BLaER1 (cell line): ENCODE measurements around the gene WBP2.

Experiments
- H3K27ac ChIP-seq: shearing (Covaris generic); formaldehyde crosslinking; 2 replicates; pipeline ENCODE4 v1.8.1; 2022
- H3K27me3 ChIP-seq: shearing (Covaris generic); formaldehyde crosslinking; 2 replicates; pipeline ENCODE4 v1.8.1; 2022
- H3K36me3 ChIP-seq: shearing (Covaris generic); formaldehyde crosslinking; 2 replicates; pipeline ENCODE4 v1.8.1; 2022
- H3K4me1 ChIP-seq: shearing (Covaris generic); formaldehyde crosslinking; 2 replicates; pipeline ENCODE4 v1.8.1; 2022
- H3K4me2 ChIP-seq: shearing (Covaris generic); formaldehyde crosslinking; 2 replicates; pipeline ENCODE4 v1.8.1; 2022
- H3K4me3 ChIP-seq: shearing (Covaris generic); formaldehyde crosslinking; 2 replicates; pipeline ENCODE4 v1.8.1; 2022
- H3K9ac ChIP-seq: shearing (Covaris generic); formaldehyde crosslinking; 2 replicates; pipeline ENCODE4 v1.8.1; 2022
- H3K9me3 ChIP-seq: shearing (Covaris generic); formaldehyde crosslinking; 2 replicates; pipeline ENCODE4 v1.8.1; 2022
- H4K20me1 ChIP-seq: shearing (Covaris generic); formaldehyde crosslinking; 2 replicates; pipeline ENCODE4 v1.8.1; 2022
- Cebpa-rat ChIP-seq: shearing (Covaris generic); IDR thresholded peaks from 2 replicates; pipeline ENCODE4 v1.8.1; 2022

The WBP2 gene

GRCh38 chr17:75824666-75825065, 30.5 kb downstream of the WBP2 start:
- Histone ChIP-seq H3K9ac (no peak overlapping the region), H3K4me3 (no peak overlapping the region), H3K4me2 (no peak overlapping the region), H3K9me3 (no peaks in the 10 kb centered on the region), H3K4me1 (peaks cover 46% of the 10 kb centered on the region), H3K36me3 (peaks cover 90% of the 10 kb centered on the region), H4K20me1 (peaks cover 64% of the 10 kb centered on the region), H3K27ac (peak overlapping the region; percentile 49; the same call in 1 of the 2 replicates), H3K27me3 (no peaks in the 10 kb centered on the region)
- no peak for TF ChIP-seq Cebpa-rat

- Histone ChIP-seq H3K9ac (no peak overlapping the region), H3K27me3 (no peaks in the 10 kb centered on the region), H3K9me3 (no peaks in the 10 kb centered on the region), H3K4me1 (peaks cover 44% of the 10 kb centered on the region), H4K20me1 (peaks cover 64% of the 10 kb centered on the region), H3K27ac (no peak overlapping the region), H3K4me3 (no peak overlapping the region), H3K4me2 (no peak overlapping the region), H3K36me3 (peaks cover 89% of the 10 kb centered on the region)
- no peak for TF ChIP-seq Cebpa-rat
Measured at GRCh38 chr17:75824050-75824552, 31.0 kb downstream of the WBP2 start.

GRCh38 chr17:75823257-75824041, 31.7 kb downstream of the WBP2 start:
- Histone ChIP-seq H3K9me3 (no peaks in the 10 kb centered on the region), H4K20me1 (peaks cover 60% of the 10 kb centered on the region), H3K27me3 (no peaks in the 10 kb centered on the region), H3K9ac (0 out of 2 replicates have a peak overlapping the region, but pooled peaks have one; percentile 10), H3K4me1 (peaks cover 37% of the 10 kb centered on the region), H3K4me2 (no peak overlapping the region), H3K27ac (no peak overlapping the region), H3K4me3 (no peak overlapping the region), H3K36me3 (peaks cover 89% of the 10 kb centered on the region)
- TF ChIP-seq Cebpa-rat = no peak

- Histone ChIP-seq H3K4me2 (no peak overlapping the region), H3K36me3 (peaks cover 89% of the 10 kb centered on the region), H3K9me3 (no peaks in the 10 kb centered on the region), H3K9ac (0 out of 2 replicates have a peak overlapping the region, but pooled peaks have one; percentile 10), H3K27me3 (no peaks in the 10 kb centered on the region), H3K4me1 (peaks cover 31% of the 10 kb centered on the region), H3K27ac (0 out of 2 replicates have a peak overlapping the region, but pooled peaks have one; percentile 41), H4K20me1 (peaks cover 58% of the 10 kb centered on the region), H3K4me3 (no peak overlapping the region)
- TF ChIP-seq Cebpa-rat = no peak
Measured at GRCh38 chr17:75822800-75823166, 32.4 kb downstream of the WBP2 start.

- peak overlapping the region; percentile 55; the same call in 1 of the 2 replicates for H3K9ac ChIP-seq
- no peaks in the 10 kb centered on the region for H3K27me3 ChIP-seq
- peaks cover 57% of the 10 kb centered on the region for H4K20me1 ChIP-seq
- no peaks in the 10 kb centered on the region for H3K9me3 ChIP-seq
- H3K4me3 ChIP-seq = no peak overlapping the region
- no peak overlapping the region for H3K4me2 ChIP-seq
- 0 out of 2 replicates have a peak overlapping the region, but pooled peaks have one; percentile 41 for H3K27ac ChIP-seq
- TF ChIP-seq Cebpa-rat = no peak
- H3K36me3 ChIP-seq = peaks cover 89% of the 10 kb centered on the region
- peaks cover 26% of the 10 kb centered on the region for H3K4me1 ChIP-seq
Measured at GRCh38 chr17:75822119-75822799, 32.9 kb downstream of the WBP2 start.

- peaks cover 94% of the 10 kb centered on the region for H3K36me3 ChIP-seq
Measured at GRCh38 chr17:75821552-75821951, 33.6 kb downstream of the WBP2 start.

GRCh38 chr17:75820094-75821080, 34.7 kb downstream of the WBP2 start:
- Histone ChIP-seq H3K4me2 (no peak overlapping the region), H3K4me3 (no peak overlapping the region), H4K20me1 (peaks cover 38% of the 10 kb centered on the region), H3K27ac (no peak overlapping the region), H3K4me1 (peaks cover 9% of the 10 kb centered on the region; the same call in 1 of the 2 replicates), H3K36me3 (peaks cover 97% of the 10 kb centered on the region), H3K9me3 (no peaks in the 10 kb centered on the region), H3K27me3 (no peaks in the 10 kb centered on the region), H3K9ac (no peak overlapping the region)
- TF ChIP-seq Cebpa-rat = no peak

More at GRCh38 chr17:75821552-75821951, 33.6 kb downstream of the WBP2 start:
- TF ChIP-seq Cebpa-rat = no peak
- Histone ChIP-seq H3K4me1 (peaks cover 18% of the 10 kb centered on the region), H3K4me3 (no peak overlapping the region), H3K27me3 (no peaks in the 10 kb centered on the region), H3K27ac (0 out of 2 replicates have a peak overlapping the region, but pooled peaks have one; percentile 41), H3K9ac (peak overlapping the region; percentile 55; the same call in 1 of the 2 replicates), H4K20me1 (peaks cover 50% of the 10 kb centered on the region), H3K4me2 (no peak overlapping the region), H3K9me3 (no peaks in the 10 kb centered on the region)

GRCh38 chr17:75819678-75820077, 35.5 kb downstream of the WBP2 start:
- peaks cover 38% of the 10 kb centered on the region for H4K20me1 ChIP-seq
- H3K27ac ChIP-seq = no peak overlapping the region

GRCh38 chr17:75819116-75819515, 36.0 kb downstream of the WBP2 start:
- no peak overlapping the region for H3K4me2 ChIP-seq
- no peak overlapping the region for H3K27ac ChIP-seq
- no peaks in the 10 kb centered on the region for H3K9me3 ChIP-seq
- peaks cover 98% of the 10 kb centered on the region for H3K36me3 ChIP-seq
- H3K9ac ChIP-seq = no peak overlapping the region
- no peaks in the 10 kb centered on the region for H3K27me3 ChIP-seq
- no peak for TF ChIP-seq Cebpa-rat
- H4K20me1 ChIP-seq = peaks cover 40% of the 10 kb centered on the region
- H3K4me1 ChIP-seq = peaks cover 9% of the 10 kb centered on the region; the same call in 1 of the 2 replicates
- H3K4me3 ChIP-seq = no peak overlapping the region

More at GRCh38 chr17:75819678-75820077, 35.5 kb downstream of the WBP2 start:
- Histone ChIP-seq H3K9me3 (no peaks in the 10 kb centered on the region), H3K36me3 (peaks cover 98% of the 10 kb centered on the region), H3K27me3 (no peaks in the 10 kb centered on the region), H3K4me3 (no peak overlapping the region), H3K4me1 (peaks cover 9% of the 10 kb centered on the region; the same call in 1 of the 2 replicates), H3K4me2 (no peak overlapping the region), H3K9ac (no peak overlapping the region)
- no peak for TF ChIP-seq Cebpa-rat
